Omental fat pad (tissue), 4 donors: ENCODE results near the gene CC2D1B. TPM values are rescaled to one million over a fixed set of nuclear protein-coding genes. Genes with fewer than 3 reads are reported as not detected.

Experiments used
- ATAC-seq: fragments of 150-250 bp; one replicate; pipeline ENCODE4 v1.9.1; 2016; ENCODE audit warnings: mild to moderate bottlenecking, moderate library complexity; ENCODE audit not compliant: low FRiP score
- DNase-seq: peaks from one replicate; pipeline ENCODE4 v3.0.0-alpha.2; 2019; ENCODE audit warnings: low spot score
- total RNA-seq, 4 donors: library from RNA; depleted of rRNA; stranded (reverse); fragments of >200 nt; gene quantifications; one replicate each; pipeline ENCODE4 v1.1.0, GENCODE V29; 2016
- TF ChIP-seq, protein P1 (sequence below), 3 donors: fragments of 450-650 bp; IDR thresholded peaks; one replicate each; pipeline ENCODE4 v1.5.1; 2016 to 2017; ENCODE audit warnings: antibody characterized with exemption in 3 of 3, mild to moderate bottlenecking in 3 of 3, moderate library complexity in 2 of 3

Gene CC2D1B
- total RNA-seq, 4 donors from 2014 or later, result 23.8 to 33.9 (median 29.9) TPM

DNA sequence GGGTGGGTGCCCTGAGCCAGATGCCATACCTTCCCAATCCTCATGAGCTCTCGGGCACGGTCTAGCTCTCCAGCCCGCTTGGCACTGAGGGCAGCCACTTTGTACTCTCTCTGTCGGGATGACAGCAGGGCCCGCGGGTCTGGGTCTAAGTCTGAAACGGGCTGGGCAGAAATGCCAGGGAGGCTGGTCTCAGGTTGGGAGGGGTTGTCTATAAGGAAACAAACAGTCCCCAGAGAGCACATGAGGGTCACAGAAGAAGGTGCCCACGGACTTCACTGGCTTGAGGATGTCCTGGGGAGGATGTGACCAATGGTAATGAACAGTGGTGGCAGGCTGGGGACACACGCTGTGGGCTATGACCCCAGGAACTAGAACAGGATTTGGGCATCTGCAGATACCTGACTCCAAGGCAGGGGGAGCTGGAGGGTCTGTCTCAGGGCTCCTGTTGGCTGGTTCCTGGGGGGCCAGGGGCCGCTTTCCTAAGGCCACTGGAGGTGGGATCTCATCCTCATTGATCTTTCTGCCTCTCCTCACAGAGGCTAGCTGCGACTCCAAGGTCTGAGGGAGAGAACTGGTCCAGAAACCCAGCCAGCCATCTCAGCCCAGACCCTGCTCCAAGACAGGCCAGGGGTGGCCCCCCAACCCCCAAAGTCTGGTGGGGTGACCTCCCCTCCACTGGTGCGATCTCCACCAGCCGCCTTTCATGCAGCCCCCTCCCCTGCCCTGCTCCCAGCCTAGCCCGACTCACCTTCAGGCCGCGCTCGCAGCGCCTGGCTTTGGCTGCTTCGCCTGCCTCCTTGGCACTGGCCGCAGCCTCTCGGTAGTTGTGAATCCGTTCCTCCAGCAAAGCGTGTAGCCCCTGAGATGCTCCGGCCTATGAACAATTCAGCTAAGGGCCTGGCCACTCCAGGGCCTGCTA, 6.1 kb downstream of the CC2D1B start:
- DNase-seq, result no peak
- ATAC-seq, result no peak
- TF ChIP-seq, protein P1, sequence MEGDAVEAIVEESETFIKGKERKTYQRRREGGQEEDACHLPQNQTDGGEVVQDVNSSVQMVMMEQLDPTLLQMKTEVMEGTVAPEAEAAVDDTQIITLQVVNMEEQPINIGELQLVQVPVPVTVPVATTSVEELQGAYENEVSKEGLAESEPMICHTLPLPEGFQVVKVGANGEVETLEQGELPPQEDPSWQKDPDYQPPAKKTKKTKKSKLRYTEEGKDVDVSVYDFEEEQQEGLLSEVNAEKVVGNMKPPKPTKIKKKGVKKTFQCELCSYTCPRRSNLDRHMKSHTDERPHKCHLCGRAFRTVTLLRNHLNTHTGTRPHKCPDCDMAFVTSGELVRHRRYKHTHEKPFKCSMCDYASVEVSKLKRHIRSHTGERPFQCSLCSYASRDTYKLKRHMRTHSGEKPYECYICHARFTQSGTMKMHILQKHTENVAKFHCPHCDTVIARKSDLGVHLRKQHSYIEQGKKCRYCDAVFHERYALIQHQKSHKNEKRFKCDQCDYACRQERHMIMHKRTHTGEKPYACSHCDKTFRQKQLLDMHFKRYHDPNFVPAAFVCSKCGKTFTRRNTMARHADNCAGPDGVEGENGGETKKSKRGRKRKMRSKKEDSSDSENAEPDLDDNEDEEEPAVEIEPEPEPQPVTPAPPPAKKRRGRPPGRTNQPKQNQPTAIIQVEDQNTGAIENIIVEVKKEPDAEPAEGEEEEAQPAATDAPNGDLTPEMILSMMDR (IDR thresholded peaks at IDR 0.05), result no peak

- no peak for DNase-seq
- no peak for ATAC-seq
- TF ChIP-seq, protein P1 (IDR thresholded peaks at IDR 0.05), result no peak
These were observed 7.0 kb downstream of the CC2D1B start for GRCh38 chr1:52358851-52359497.

DNA sequence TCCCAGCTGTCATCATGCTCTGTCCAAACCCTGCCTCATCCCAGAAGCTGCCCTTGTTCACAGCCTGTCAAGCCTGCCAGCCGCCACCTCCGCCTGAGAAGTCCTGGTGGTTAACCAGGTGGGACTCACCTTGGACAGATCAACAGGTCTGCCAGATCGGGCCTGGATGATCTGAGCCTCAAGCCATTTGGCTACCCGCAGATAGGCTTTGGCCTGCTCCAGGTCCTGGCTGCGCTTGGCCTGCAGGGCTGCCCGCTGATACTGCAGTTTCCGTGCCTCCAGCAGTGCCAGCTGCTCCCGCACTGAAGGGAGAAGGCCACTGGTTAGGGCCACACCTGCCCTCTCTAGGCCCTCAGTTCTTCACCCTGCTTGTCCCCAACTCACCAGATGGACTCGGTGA, 8.6 kb downstream of the CC2D1B start:
- no peak for ATAC-seq
- TF ChIP-seq, protein P1 (IDR thresholded peaks at IDR 0.05), result no peak
- no peak for DNase-seq

DNA sequence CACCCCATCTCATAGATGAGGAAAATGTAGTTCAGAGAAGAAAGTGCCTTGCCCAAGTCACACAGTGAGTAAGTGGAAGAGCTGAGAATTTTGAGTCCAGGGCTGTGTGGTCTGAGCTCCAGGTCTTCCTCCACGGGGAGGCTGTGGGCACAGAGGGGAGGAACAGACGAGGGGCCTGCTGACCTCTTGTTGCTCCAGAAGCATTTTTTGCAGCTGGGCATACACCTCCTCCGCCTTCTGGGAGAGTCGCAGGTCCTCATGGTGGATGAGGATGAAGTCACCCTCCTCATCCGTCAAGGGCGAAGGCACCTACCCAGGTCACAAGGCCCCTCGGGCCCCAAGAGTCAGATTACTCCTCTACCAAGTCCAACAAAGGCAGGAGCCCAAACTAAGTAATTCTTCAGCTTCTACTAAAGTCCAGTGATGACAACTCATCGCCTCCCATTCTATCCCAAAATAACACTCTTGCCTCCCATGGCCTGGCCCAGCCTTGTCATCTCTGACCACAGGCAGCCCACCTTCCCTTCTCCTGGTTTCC, 9.1 kb downstream of the CC2D1B start:
- ATAC-seq (no peak), DNase-seq (no peak)
- TF ChIP-seq, protein P1 (IDR thresholded peaks at IDR 0.05), result no peak

DNA sequence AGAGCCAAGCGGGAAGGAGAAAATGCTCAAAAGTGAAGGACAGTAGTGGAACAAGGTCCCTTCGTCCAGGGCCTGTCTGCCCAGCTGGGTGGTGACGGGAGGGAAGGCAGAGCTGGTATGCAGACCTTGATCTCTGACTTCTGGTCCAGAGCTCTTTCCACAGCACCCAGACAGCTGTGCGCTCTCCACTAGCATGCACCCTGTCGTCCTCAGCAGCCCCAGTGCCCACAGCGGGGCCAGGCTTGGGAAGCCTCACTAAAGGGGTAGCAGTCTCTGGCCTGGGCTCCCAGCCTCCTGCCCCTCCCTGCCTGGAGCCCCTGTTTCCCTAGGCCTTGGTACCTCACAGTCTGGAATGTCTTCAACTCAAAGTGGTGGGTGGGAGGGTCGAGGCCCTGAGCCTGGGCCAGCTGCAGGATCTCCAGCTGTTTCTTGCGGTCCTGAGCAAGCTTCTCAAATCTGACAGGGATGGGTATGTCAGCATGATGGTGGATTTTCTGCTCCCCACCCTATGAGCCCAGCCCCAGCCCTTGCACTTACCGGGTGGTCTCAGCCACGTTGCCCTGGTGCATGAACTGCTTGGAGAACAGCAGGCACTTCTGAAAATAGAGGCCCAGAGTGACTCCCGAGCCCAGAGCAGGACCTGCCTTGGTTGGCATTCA, 10.0 kb downstream of the CC2D1B start:
- no peak for DNase-seq
- TF ChIP-seq, protein P1 (IDR thresholded peaks at IDR 0.05), result no peak
- ATAC-seq, result no peak

GRCh38 chr1:52355436-52355835, 10.6 kb downstream of the CC2D1B start:
- no peak for DNase-seq
- ATAC-seq, result no peak
- TF ChIP-seq, protein P1 (IDR thresholded peaks at IDR 0.05), result no peak
